Epithelial cell of proximal tubule (primary cell): ENCODE data around the gene MXD3. TPM values are rescaled to one million over a fixed set of nuclear protein-coding genes. Genes with fewer than 3 reads are reported as not detected.

Experiments used
- DNase-seq: peaks from one replicate; pipeline ENCODE4 v3.0.0-alpha.2; 2011; ENCODE audit warnings: low read depth
- H3K4me3 ChIP-seq: 2 replicates; pipeline ENCODE4 v1.5.1; 2011; ENCODE audit warnings: low read depth, mild to moderate bottlenecking, low read length
- CTCF ChIP-seq: conservative IDR thresholded peaks from 2 replicates; pipeline ENCODE4 v1.5.1; 2012; ENCODE audit warnings: low read depth, mild to moderate bottlenecking, low read length
- total RNA-seq: library from RNA; depleted of rRNA; stranded (reverse); fragments of >200 nt; gene quantifications from 2 replicates; pipeline ENCODE4 v1.2.3, GENCODE V29; 2015

Gene MXD3
- total RNA-seq, 1 donor from 2014 or later: 41.9 TPM

- peak within 1 kb of the TSS; percentile 74 for H3K4me3 ChIP-seq
- no peak for TF ChIP-seq CTCF
- peak; percentile 66 for DNase-seq
Measured at GRCh38 chr5:177351392-177352329, 40.0 kb upstream of the MXD3 start, which contains the start of gene LMAN2. LMAN2 (minus strand) TSS chr5:177351668; CDS start chr5:177351647, 21 bp downstream.

- TF ChIP-seq CTCF: no peak
- DNase-seq: no peak
- peak overlapping the region; percentile 74 for H3K4me3 ChIP-seq
Measured at GRCh38 chr5:177350776-177351391, 39.2 kb upstream of the MXD3 start.

GRCh38 chr5:177349762-177350161, 38.1 kb upstream of the MXD3 start:
- no peak for TF ChIP-seq CTCF
- H3K4me3 ChIP-seq: peak overlapping the region; percentile 74
- no peak for DNase-seq

- no peak for DNase-seq
- H3K4me3 ChIP-seq: no peak overlapping the region
- no peak for TF ChIP-seq CTCF
Measured at GRCh38 chr5:177349362-177349647, 37.6 kb upstream of the MXD3 start.

- no peak for TF ChIP-seq CTCF
- no peak for DNase-seq
- H3K4me3 ChIP-seq: no peak overlapping the region
Measured at GRCh38 chr5:177347699-177348098, 36.0 kb upstream of the MXD3 start.

- TF ChIP-seq CTCF: no peak
- no peak overlapping the region for H3K4me3 ChIP-seq
Measured at GRCh38 chr5:177346820-177347219, 35.1 kb upstream of the MXD3 start.

More at GRCh38 chr5:177346820-177347219, 35.1 kb upstream of the MXD3 start:
- DNase-seq: no peak
